GM23248 (cell line): ENCODE results near the gene SHROOM1. TPM values are rescaled to one million over a fixed set of nuclear protein-coding genes. Genes with fewer than 3 reads are reported as not detected.

Experiments
- DNase-seq: peaks from one replicate; pipeline ENCODE4 v3.0.0-alpha.2; 2015
- H2AFZ ChIP-seq: fragments of 200-600 bp; sonication (generic); 2 replicates; pipeline ENCODE4 v1.6.1; 2016; ENCODE audit warnings: antibody characterized with exemption
- H3F3A ChIP-seq: fragments of 200-600 bp; sonication (generic); 2 replicates; pipeline ENCODE4 v1.6.1; 2016; ENCODE audit warnings: mild to moderate bottlenecking, antibody characterized with exemption, mixed run types; ENCODE audit not compliant: insufficient read depth
- H3K27ac ChIP-seq: fragments of 200-600 bp; sonication (generic); 2 replicates; pipeline ENCODE4 v1.5.1; 2016; ENCODE audit warnings: mild to moderate bottlenecking
- H3K27me3 ChIP-seq: fragments of 200-600 bp; sonication (generic); replicated peaks from 2 replicates; pipeline ENCODE4 v1.6.1; 2016; ENCODE audit warnings: mild to moderate bottlenecking; ENCODE audit not compliant: insufficient read depth
- H3K36me3 ChIP-seq: fragments of 200-600 bp; sonication (generic); 2 replicates; pipeline ENCODE4 v1.6.1; 2016; ENCODE audit warnings: low read depth, mild to moderate bottlenecking
- H3K4me1 ChIP-seq: fragments of 200-600 bp; sonication (generic); 2 replicates; pipeline ENCODE4 v1.6.1; 2016; ENCODE audit warnings: mild to moderate bottlenecking; ENCODE audit not compliant: insufficient read depth
- H3K4me2 ChIP-seq: fragments of 200-600 bp; sonication (generic); one replicate; pipeline ENCODE4 v1.6.1; 2016; ENCODE audit warnings: mild to moderate bottlenecking; ENCODE audit not compliant: unreplicated experiment
- H3K4me3 ChIP-seq: fragments of 200-600 bp; sonication (generic); 2 replicates; pipeline ENCODE4 v1.5.1; 2016; ENCODE audit warnings: mild to moderate bottlenecking
- H3K79me2 ChIP-seq: fragments of 200-600 bp; sonication (generic); 2 replicates; pipeline ENCODE4 v1.6.1; 2016; ENCODE audit warnings: mild to moderate bottlenecking; ENCODE audit not compliant: insufficient read depth
- H3K9ac ChIP-seq: fragments of 200-600 bp; sonication (generic); 2 replicates; pipeline ENCODE4 v1.6.1; 2016; ENCODE audit warnings: mild to moderate bottlenecking
- H3K9me2 ChIP-seq: fragments of 200-600 bp; sonication (generic); 2 replicates; pipeline ENCODE4 v1.6.1; 2016; ENCODE audit warnings: mixed run types, mild to moderate bottlenecking, moderate library complexity; ENCODE audit not compliant: insufficient read depth
- H3K9me3 ChIP-seq: fragments of 200-600 bp; sonication (generic); one replicate; pipeline ENCODE4 v1.6.1; 2017; ENCODE audit warnings: low read depth
- H4K20me1 ChIP-seq: fragments of 200-600 bp; sonication (generic); 2 replicates; pipeline ENCODE4 v1.6.0; 2016; ENCODE audit not compliant: insufficient read depth
- EZH2 ChIP-seq: fragments of 200-600 bp; sonication (generic); IDR thresholded peaks from 2 replicates; pipeline ENCODE4 v1.6.1; 2018; ENCODE audit warnings: antibody characterized with exemption, mild to moderate bottlenecking; ENCODE audit not compliant: insufficient read depth, poor library complexity, severe bottlenecking
- EZH2phosphoT487 ChIP-seq: fragments of 200-600 bp; sonication (generic); IDR thresholded peaks from 2 replicates; pipeline ENCODE4 v1.6.1; 2018; ENCODE audit warnings: antibody characterized with exemption, moderate library complexity, mild to moderate bottlenecking, low read depth; ENCODE audit not compliant: insufficient read depth
- WGBS, 2 experiments: methylation state at CpG; one replicate each; pipeline ENCODE4 v1.1.6; 2015 to 2017; ENCODE audit warnings: low lambda C conversion rate in 2 of 2, low coverage in 1 of 2; ENCODE audit errors: missing lambda C conversion rate in 2 of 2; 5-methylcytosine and 5-hydroxymethylcytosine counted together
- in situ Hi-C: fragments of 300-500 bp; cut with MboI; formaldehyde crosslinking; loops from 2 replicates; pipeline ENCODE4 v1.15.0; 2020
- polyA plus RNA-seq: library from polyadenylated mRNA; unstranded; fragments of >200 nt; fragmentation: Nextera tagmentation; extraction: Ambion mirVana; gene quantifications from 2 replicates; pipeline ENCODE4 v1.2.1, GENCODE V29; 2016
- total RNA-seq: library from RNA; depleted of rRNA; stranded (reverse); fragments of >200 nt; shearing (Covaris generic); gene quantifications from 2 replicates; pipeline ENCODE4 v1.2.3, GENCODE V29; 2014

Gene SHROOM1
- total and polyA plus RNA-seq, 2 experiments from 2014 or later = 3.8 to 9.9 TPM

DNA sequence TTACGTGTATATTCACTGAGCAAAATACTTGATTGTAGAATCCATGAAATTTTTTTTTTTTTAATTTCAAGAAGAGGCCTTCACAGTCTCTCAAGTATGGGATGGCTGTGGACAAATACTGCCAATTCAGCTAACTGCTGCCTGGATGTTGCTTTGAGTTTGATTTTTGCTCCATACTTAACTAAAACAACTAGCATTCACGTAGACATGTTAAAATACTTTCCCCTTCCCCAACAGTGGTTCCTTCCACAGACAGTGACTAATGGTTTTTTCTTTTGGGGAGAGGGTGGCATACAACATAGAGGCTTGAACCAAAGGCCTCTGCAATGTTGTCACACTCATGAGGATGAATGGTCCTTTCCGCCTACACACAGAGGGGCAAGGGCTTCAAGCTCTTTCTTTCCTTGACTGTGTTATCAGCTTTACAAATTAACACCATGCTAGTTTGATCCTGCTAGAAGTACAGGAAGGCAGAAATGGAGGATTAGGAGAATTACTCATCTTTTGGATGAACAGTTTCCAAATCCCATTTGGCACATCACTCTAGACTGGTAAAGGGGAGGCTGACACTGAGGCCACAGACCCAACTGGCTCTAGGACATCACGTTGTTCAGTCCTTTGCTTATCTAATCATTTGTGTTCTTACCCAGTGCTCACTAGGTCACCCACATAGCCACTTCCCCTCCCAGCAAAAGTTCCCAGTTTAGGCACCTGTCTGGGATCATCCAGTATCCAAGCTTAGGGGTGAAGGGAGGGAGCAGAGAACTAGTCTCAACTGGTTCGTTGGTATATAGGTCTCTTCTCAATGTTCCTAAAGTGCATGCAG lies 41.2 kb upstream of the SHROOM1 start:
- no peak overlapping the region for H3K4me3 ChIP-seq
- H3K9me2 ChIP-seq = no peaks in the 10 kb centered on the region
- H3K27me3 ChIP-seq = no peaks in the 10 kb centered on the region
- 79 to 86% methylated on average over 5 of the region's 5 CpGs for WGBS, 2 experiments
- peaks cover 17% of the 10 kb centered on the region for H3K4me1 ChIP-seq
- H3K9ac ChIP-seq = no peak overlapping the region
- H3K79me2 ChIP-seq = peaks cover 34% of the 10 kb centered on the region
- TF ChIP-seq EZH2 (no peak), EZH2phosphoT487 (no peak)
- peaks cover 73% of the 10 kb centered on the region for H3F3A ChIP-seq
- no peak for DNase-seq
- H4K20me1 ChIP-seq = no peaks in the 10 kb centered on the region
- in situ Hi-C loops = no loop called here
- H2AFZ ChIP-seq = no peak overlapping the region
- H3K36me3 ChIP-seq = peaks cover 17% of the 10 kb centered on the region; the same call in 1 of the 2 replicates
- H3K4me2 ChIP-seq = no peak overlapping the region
- no peaks in the 10 kb centered on the region for H3K9me3 ChIP-seq
- no peak overlapping the region for H3K27ac ChIP-seq

DNA sequence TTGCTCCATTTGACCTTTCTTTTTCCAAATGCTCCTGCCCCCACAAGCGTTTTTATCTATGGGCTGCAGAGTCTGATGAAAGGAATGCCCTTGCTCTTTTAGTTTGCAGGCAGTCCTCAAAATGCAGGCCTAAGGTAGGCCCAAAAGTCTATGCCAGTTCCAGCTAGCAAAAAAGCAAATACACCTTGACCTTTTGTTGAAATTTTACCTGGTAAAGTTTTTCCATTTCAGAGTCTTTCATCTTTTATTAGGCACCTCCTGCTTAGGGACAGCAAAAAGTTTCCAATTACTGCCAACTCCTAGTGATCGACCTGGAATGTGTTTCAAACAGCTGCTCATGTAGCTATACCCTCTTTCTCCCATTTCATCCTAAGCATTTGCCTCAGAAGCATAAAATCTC lies 40.4 kb upstream of the SHROOM1 start:
- peaks cover 34% of the 10 kb centered on the region for H3K79me2 ChIP-seq
- DNase-seq = no peak
- no peak overlapping the region for H3K27ac ChIP-seq
- no peaks in the 10 kb centered on the region for H3K27me3 ChIP-seq
- in situ Hi-C loops = no loop called here
- H4K20me1 ChIP-seq = no peaks in the 10 kb centered on the region
- H2AFZ ChIP-seq = no peak overlapping the region
- no peaks in the 10 kb centered on the region for H3K9me2 ChIP-seq
- H3K4me1 ChIP-seq = peaks cover 13% of the 10 kb centered on the region
- peaks cover 17% of the 10 kb centered on the region; the same call in 1 of the 2 replicates for H3K36me3 ChIP-seq
- no peaks in the 10 kb centered on the region for H3K9me3 ChIP-seq
- no peak overlapping the region for H3K9ac ChIP-seq
- peaks cover 71% of the 10 kb centered on the region for H3F3A ChIP-seq
- 51 to 59% methylated on average over 2 of the region's 2 CpGs for WGBS, 2 experiments
- TF ChIP-seq EZH2phosphoT487 = no peak
- TF ChIP-seq EZH2 = no peak
- H3K4me3 ChIP-seq = no peak overlapping the region
- H3K4me2 ChIP-seq = no peak overlapping the region

DNA sequence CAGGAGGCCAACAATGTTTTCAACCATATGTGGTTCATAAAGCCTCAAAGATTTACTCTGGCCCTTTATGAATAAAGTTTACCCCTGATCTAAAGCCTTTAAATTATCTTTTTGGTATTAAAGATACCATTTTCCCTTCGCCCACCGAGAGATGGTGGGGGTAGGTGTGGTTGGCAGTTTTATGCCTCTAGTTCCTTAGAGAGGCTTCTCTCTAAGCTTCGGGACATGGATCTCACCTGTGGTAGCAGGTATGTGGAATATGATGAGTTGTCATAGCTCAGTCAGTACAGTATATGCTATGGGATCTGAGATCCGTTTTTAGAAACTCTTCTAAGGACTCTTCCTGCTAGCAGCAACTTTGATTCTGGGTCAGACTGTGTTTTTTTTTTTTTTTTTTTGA lies 38.3 kb upstream of the SHROOM1 start:
- H3K27me3 ChIP-seq = no peaks in the 10 kb centered on the region
- H3K27ac ChIP-seq = no peak overlapping the region
- H2AFZ ChIP-seq = no peak overlapping the region
- no peaks in the 10 kb centered on the region for H3K9me2 ChIP-seq
- no peaks in the 10 kb centered on the region for H4K20me1 ChIP-seq
- no peak overlapping the region for H3K4me3 ChIP-seq
- peaks cover 29% of the 10 kb centered on the region for H3K79me2 ChIP-seq
- WGBS, 2 experiments = 98 to 100% methylated on average over 4 of the region's 4 CpGs
- no peak for TF ChIP-seq EZH2phosphoT487
- TF ChIP-seq EZH2 = no peak
- H3K9ac ChIP-seq = peak overlapping the region; percentile 97; the same call in 1 of the 2 replicates
- H3K4me1 ChIP-seq = peaks cover 15% of the 10 kb centered on the region
- peaks cover 62% of the 10 kb centered on the region for H3F3A ChIP-seq
- in situ Hi-C loops = no loop called here
- DNase-seq = no peak
- no peak overlapping the region for H3K4me2 ChIP-seq
- H3K36me3 ChIP-seq = peaks cover 12% of the 10 kb centered on the region; the same call in 1 of the 2 replicates
- H3K9me3 ChIP-seq = no peaks in the 10 kb centered on the region

DNA sequence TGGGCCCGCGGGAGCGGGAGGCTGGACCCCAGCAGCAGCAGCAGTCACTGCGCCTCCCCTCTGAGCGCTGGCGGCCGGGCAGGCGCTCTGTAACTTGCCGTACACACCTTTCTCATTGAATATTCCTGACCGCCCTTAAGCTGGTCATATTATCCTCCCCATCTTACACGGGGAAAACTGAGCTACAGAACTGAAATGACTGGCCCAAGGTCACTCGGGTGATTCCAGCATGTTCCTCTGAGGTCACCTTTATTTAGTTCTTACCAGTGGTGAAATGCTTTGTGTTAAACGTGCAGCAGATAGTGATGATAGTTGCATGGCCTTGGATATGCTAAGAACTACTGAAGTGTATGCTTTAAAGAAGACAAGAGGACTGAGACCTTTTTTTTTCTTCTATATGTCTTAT lies 36.6 kb upstream of the SHROOM1 start:
- DNase-seq = no peak
- H3K4me3 ChIP-seq = peak overlapping the region; percentile 96
- peak overlapping the region; percentile 86 for H3K4me2 ChIP-seq
- H4K20me1 ChIP-seq = no peaks in the 10 kb centered on the region
- H3K27ac ChIP-seq = peak overlapping the region; percentile 93
- H3K9ac ChIP-seq = peak overlapping the region; percentile 97
- in situ Hi-C loops = no loop called here
- H3K27me3 ChIP-seq = no peaks in the 10 kb centered on the region
- peaks cover 15% of the 10 kb centered on the region for H3K4me1 ChIP-seq
- no peaks in the 10 kb centered on the region for H3K9me3 ChIP-seq
- peaks cover 45% of the 10 kb centered on the region for H3F3A ChIP-seq
- H3K9me2 ChIP-seq = no peaks in the 10 kb centered on the region
- H3K79me2 ChIP-seq = peaks cover 29% of the 10 kb centered on the region
- WGBS, 2 experiments = 1 to 3% methylated on average over 13 of the region's 13 CpGs
- peaks cover 7% of the 10 kb centered on the region; the same call in 1 of the 2 replicates for H3K36me3 ChIP-seq
- H2AFZ ChIP-seq = peak overlapping the region; percentile 95
- no peak for TF ChIP-seq EZH2
- no peak for TF ChIP-seq EZH2phosphoT487
